ENCODE data around the gene GPN3.

- TF ChIP-seq CTCF (IDR thresholded peaks at IDR 0.05) (no peak), EZH2 (IDR thresholded peaks at IDR 0.05; ENCODE audit: borderline replicate concordance, insufficient read depth, low read depth, low read length, poor library complexity, severe bottlenecking) (no peak)
Measured at GRCh38 chr12:110503432-110503831, 35.4 kb upstream of the GPN3 start.
